HG02884 (cell line): ENCODE results near the gene CALHM3.

Experiments
- ATAC-seq: cut with Tn5 transposase; IDR thresholded peaks from one replicate; pipeline ENCODE4 v1.9.1; 2021; ENCODE audit warnings: mild to moderate bottlenecking, moderate library complexity; ENCODE audit not compliant: unreplicated experiment

Gene CALHM3

DNA sequence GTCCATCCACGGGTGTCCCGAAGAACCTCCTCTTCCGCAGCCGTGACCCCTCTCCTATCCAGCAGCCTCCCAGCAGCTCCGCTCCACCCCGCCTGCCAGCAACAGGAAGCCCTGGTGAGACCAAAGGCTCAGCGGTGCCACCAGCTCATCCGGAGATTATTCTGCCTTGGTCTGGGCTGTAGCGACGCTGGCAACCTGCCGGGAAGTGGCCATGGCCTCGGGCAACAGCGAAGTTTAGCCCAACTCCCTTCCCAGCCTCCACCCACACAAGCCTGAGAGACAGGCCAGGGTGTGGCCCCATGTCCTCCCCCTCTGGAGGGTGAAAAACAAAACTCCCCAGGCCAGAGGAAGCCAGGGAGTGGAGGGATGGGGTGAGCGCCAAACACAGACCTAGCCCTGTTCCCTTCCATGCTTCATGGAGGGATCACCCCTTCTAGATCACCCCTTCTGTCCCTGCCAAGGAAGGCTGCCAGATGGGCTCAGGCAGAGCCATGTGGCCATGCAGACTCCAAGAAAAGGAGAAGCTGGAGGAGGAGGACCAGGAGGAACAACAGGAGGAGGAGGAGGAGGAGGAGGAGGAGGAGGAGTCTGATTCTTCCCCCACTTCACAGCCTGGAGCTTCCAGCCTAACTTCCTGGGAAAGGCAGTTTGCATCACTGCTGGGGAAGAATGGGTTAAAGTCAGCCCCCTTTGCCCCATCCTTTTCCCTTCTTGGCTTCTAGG is 27.8 kb downstream of the CALHM3 start:
- no peak for ATAC-seq

DNA sequence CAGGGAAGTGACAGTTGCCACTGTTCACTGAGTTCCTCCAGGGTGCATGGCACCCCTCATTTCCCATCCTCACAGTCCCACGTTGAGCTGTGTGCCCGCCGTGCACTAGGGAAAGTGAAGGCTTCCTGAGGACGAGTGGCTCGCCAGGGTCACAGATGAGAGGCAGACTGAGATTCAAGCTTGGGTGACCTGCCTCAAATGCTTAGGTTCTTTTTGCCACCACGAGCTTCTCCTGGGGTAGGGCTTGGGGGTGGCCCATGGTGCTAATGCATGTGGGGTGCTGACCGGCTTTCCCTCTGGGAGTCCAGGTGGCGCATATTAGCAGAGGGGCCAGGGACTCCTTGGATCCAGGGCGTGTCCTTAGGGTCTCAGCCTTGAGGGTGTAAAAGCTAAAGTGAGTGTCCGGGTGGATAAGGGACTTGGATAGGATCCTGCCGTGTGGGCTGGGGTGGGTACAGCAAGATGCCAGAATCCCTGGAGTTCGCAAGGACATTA is 28.8 kb downstream of the CALHM3 start:
- no peak for ATAC-seq

DNA sequence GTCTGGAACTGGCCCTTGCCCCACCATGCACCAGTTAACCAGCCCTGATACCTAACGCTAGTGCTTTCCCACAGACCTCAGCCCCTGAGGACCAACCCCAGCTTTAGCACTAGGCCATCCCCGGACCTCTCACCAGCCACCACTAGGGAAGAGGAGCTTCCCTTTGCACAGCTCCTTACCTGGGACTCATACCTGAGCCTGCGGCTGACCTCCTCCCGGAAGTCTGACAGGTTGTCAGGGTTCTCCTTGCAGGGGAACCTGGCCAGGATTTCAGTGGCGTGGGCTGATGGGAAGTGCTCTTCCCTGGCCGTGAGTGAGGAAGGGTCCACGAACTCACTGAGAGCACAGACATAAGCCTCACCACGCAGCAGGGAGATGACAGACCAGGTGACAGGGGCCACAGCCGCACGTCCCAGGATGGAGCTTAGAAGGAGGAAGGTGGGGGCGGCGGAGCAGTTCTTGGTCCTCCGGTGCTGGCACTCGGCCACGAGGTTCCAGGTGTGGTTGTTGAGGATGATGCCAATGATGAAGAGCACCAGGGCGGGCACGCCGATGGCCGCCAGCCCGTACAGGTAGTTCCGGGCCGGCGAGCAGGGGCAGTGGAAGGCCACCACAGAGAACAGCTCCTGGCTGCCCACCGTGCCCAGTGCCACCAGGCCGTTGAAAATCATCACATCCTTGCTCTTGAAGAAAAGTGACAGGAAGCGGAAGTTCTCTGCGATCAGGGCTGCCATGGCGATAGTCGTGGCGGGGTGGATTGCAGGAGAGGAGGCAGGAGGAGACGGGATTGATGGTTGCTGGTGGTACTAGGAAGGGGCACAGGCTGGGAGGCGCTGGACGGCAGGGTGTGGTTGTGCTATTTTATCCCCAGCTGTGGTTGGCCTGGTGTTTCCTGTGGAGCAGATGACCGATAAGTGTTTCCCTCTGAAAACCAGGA is 29.6 kb downstream of the CALHM3 start:
- no peak for ATAC-seq

DNA sequence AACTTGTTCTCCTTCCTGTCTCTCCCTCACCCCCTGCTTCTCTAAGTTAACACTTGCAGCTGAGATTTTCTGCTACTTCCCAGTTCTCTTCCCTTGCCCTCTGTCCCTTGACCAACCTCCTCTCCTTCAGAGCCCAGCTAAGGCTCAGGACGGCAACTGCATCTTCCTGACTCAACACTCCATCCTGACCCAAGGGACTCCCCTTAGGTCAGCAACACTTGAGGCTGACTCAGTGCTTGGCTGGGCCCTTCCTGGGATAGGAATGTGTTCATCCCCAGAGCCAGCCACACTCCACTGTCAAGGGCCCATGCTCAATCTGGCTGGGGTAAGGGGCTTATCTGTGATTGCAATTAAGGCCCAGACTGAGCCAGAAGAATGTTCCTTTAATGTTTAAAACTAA is 30.3 kb downstream of the CALHM3 start:
- no peak for ATAC-seq

- ATAC-seq, result no peak
Observed at GRCh38 chr10:103447187-103447586, 31.9 kb downstream of the CALHM3 start.

- no peak for ATAC-seq
Observed at GRCh38 chr10:103445767-103446567, 33.1 kb downstream of the CALHM3 start.

DNA sequence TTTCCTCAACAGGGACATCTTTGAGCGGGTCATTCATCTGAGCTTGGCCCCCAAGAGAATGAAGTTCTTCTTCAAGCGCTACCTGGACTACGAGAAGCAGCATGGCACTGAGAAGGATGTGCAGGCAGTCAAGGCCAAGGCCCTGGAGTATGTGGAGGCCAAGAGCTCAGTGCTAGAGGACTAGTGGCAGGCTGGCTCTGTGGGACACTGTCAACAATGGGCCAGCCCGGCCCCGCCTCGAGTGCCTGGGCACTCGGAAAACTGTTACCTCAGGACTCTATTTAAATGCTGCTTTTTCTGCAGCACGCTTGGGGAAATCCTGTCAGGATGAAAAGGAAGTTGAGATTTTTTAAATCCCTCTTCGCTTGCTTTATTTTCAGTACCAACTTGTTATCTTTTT is 33.7 kb downstream of the CALHM3 start:
- ATAC-seq, result no peak

GRCh38 chr10:103444478-103444877 is 34.6 kb downstream of the CALHM3 start:
- no peak for ATAC-seq

DNA sequence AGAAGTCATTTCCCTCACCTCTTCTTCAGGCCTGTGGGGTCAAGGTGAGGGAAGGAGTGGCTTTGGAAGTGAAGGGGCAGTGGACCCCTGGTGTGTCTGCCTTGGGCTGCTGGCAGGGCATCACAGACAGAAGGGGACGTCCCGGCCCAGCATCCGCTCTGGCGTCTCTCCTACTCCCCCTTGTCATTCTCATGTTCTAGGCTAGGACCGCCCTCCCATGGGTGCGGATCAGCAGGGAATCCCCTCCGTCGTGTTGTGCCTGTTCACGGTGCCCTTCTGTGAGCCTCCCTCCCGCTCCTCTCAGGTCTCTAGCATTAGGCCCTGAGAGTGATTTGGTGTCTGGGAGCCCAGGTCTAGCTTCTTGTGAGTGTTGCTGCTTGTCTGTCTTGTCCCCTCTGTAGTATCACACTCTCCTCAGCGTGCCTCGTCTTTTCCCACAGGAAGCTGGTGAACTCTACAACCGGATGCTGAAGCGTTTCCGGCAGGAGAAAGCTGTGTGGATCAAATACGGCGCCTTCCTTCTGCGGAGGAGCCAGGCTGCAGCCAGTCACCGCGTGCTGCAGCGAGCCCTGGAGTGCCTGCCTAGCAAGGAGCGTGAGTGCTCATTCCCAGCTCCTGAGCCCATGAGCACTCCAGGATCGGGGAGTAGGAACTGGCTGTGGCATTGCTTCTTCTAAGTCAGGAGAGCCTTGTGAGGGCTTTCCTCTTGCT is 35.4 kb downstream of the CALHM3 start:
- ATAC-seq, result no peak

- ATAC-seq, result no peak
Observed at GRCh38 chr10:103442031-103442461, 37.0 kb downstream of the CALHM3 start.

DNA sequence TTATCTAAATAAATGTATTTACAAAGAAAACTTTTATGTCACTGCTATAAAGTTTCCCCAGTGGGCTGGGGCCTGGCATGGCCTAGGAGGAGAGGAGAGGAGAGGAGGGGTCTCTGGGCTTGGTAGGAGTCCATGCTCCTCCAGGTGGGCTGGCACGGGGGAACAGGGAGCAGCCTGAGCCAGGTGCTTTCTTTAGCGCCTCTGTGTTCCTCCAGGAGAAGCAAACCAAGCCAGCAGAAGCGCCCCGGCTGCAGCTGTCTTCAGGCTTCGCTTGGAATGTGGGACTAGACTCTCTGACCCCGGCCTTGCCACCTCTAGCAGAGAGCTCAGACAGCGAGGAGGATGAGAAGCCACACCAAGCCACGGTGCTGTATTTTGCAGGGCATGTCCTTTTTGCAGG is 37.4 kb downstream of the CALHM3 start:
- no peak for ATAC-seq

DNA sequence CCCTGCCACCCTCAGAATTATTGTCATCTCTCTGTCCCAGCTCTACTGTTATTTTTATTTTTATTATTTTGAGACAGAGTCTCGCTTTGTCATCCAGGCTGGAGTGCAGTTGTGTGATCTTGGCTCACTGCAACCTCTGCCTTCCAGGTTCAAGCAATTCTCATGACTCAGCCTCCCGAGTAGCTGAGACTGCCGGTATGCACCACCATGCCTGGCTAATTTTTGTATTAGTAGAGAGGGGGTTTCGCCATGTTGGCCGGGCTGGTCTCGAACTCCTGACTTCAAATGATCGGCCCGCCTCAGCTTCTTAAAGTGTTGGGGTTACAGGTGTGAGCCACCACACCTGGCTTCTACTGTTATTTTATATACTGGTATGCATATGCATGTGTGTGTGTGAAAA is 37.8 kb downstream of the CALHM3 start:
- ATAC-seq, result no peak

DNA sequence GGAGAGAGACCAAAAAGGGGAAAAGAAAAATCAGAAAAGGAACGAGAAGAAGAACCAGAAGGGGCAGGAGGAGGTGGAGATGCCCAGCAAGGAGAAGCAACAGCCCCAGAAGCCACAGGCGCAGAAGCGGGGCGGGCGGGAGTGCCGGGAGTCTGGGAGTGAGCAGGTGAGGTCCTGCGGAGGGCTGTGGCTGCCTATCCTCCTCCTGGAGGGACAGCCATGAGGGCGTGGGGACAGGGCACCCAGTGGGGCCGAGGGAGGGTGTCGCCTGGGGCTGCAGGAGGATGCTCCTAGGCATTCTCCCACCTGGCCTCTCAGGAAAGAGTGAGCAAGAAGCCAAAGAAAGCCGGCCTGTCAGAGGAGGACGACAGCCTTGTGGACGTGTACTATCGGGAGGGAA is 38.6 kb downstream of the CALHM3 start:
- ATAC-seq, result no peak

DNA sequence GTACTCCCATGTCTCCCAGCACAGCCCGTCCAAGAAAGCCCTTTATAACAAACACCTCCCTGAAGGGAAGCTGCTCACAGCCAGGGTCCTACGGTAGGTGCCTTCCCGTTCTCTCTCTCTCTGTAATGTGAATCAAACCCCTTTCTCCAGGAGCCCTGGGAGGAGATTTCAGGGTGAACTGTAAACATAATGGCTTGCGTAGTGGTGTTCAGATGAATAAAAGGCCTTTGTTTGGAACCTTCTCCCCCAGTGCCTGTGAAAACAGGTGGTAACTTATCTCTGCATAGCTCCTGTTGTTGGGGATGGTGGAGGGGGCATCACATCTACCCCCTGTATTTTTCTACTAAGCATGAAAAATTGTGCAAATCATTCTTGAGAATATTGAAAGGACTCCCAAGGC is 39.3 kb downstream of the CALHM3 start:
- ATAC-seq, result no peak

- ATAC-seq, result no peak
Observed at GRCh38 chr10:103433858-103434257, 45.2 kb downstream of the CALHM3 start.

DNA sequence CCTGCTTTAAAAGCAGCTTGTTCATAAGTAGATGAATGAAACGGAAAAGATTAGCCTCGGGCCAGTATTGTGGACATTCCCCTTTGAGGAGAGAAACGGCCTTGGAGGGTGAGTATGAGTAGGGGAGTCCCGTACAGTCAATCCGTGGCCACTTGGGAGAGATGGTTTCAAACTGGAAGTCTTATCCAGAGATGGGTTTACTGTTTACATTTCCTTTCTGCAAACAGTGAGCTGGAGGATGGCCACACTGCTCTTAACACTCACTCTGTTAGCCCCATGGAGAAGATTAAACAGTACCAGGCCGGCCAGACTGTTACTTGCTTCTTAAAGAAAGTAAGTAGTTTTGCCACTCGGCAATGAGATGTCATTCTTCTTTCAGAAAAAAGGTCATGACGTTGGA is 47.1 kb downstream of the CALHM3 start:
- ATAC-seq, result no peak

DNA sequence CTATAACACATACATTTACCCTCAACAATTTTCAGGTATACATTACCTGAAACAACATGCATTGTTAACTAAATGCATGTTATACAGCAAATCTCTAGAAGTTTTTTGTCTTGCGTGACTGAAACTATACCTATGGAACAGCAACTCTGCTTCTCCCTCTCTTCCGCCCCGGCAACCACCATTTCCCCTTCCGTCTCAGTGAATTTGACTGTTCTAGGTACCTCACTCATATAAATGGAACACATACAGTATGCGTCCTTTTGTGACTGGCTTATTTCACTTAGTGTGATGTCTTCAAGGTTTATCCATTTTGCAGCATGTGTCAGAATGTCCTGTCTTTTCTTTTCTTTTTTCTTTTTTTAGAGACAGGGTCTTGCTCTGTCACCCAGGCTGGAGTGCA is 49.4 kb downstream of the CALHM3 start:
- ATAC-seq, result no peak

- ATAC-seq, result no peak
Observed at GRCh38 chr10:103428989-103429643, 49.9 kb downstream of the CALHM3 start.

GRCh38 chr10:103427866-103428265 is 51.2 kb downstream of the CALHM3 start:
- ATAC-seq, result no peak

DNA sequence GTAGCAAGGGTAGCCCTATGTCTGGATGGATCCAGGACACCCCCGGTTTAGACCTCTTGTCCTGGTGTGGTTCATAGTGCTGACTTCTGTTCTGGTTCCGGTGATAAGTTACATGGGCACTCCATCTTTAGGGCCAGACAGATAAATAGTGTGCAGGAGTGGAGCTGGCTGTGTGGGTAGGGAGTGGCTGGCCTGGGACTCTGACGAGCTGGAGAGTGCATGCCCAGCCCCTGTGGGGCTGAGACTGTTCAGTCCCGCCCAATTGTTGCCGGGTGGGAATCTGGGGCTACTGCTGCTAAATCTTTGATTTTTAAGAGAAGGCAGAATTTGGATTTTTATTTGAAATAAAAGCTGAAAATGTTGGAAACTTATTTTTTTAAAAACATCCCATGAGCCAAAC is 55.3 kb downstream of the CALHM3 start:
- no peak for ATAC-seq
